Suprapubic skin (tissue), 4 donors: ENCODE results near the gene NOA1.

Experiments used
- EP300 ChIP-seq: sonication (generic); formaldehyde crosslinking; IDR thresholded peaks from one replicate; pipeline ENCODE4 v1.6.1; 2017; ENCODE audit warnings: antibody characterized with exemption
- POLR2A ChIP-seq, 2 donors: fragments of 450-650 bp; IDR thresholded peaks; one replicate each; pipeline ENCODE4 v1.6.1; 2017; ENCODE audit warnings: antibody characterized with exemption in 2 of 2, mild to moderate bottlenecking in 2 of 2, moderate library complexity in 2 of 2
- POLR2AphosphoS5 ChIP-seq, 3 donors: sonication (generic); formaldehyde crosslinking; IDR thresholded peaks; one replicate each; pipeline ENCODE4 v1.6.1; 2017; ENCODE audit warnings: antibody characterized with exemption in 3 of 3
- TF ChIP-seq, protein P1 (sequence below), 2 donors: fragments of 200-600 bp in 1 of 2; fragments of 450-650 bp in 1 of 2; sonication (generic) in 1 of 2; IDR thresholded peaks; one replicate each; pipeline ENCODE4 v1.5.1; 2016 to 2019; ENCODE audit warnings: antibody characterized with exemption in 2 of 2, mild to moderate bottlenecking in 1 of 2, moderate library complexity in 1 of 2

DNA sequence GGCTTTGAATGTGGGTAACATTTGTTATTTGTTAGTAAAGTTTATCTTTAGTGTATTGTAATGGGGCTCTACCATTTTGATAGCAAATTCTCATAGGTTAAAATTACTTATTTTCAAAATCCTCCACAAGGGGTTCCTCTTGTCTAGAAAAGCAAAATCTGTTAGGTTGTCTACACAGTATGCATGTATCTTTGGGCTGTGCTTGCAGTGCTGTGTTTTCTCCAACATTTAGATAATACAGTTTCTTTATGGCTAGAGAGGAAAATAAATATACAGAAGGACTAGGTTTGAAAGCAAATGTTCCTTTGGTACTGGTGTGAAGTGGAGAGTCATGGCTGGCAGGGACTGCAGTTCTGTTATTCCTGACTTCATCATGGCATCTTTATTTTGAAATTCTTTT lies 41.6 kb upstream of the NOA1 start:
- TF ChIP-seq, protein P1, sequence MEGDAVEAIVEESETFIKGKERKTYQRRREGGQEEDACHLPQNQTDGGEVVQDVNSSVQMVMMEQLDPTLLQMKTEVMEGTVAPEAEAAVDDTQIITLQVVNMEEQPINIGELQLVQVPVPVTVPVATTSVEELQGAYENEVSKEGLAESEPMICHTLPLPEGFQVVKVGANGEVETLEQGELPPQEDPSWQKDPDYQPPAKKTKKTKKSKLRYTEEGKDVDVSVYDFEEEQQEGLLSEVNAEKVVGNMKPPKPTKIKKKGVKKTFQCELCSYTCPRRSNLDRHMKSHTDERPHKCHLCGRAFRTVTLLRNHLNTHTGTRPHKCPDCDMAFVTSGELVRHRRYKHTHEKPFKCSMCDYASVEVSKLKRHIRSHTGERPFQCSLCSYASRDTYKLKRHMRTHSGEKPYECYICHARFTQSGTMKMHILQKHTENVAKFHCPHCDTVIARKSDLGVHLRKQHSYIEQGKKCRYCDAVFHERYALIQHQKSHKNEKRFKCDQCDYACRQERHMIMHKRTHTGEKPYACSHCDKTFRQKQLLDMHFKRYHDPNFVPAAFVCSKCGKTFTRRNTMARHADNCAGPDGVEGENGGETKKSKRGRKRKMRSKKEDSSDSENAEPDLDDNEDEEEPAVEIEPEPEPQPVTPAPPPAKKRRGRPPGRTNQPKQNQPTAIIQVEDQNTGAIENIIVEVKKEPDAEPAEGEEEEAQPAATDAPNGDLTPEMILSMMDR (IDR thresholded peaks at IDR 0.05), result no peak
- TF ChIP-seq POLR2A (IDR thresholded peaks at IDR 0.05), result no peak
- TF ChIP-seq POLR2AphosphoS5 (IDR thresholded peaks at IDR 0.05), result no peak
- TF ChIP-seq EP300, result no peak
